Measurements from ENCODE around the gene OR52E5.

Gene OR52E5

GRCh38 chr11:5887661-5888060 is 5.3 kb upstream of the OR52E5 start:
- Histone ChIP-seq H3K27me3 (ENCODE audit: insufficient read depth, low read length, poor library complexity) (peaks cover 9% of the 10 kb centered on the region), H3K27ac (ENCODE audit: low read length) (no peak overlapping the region), H2AFZ (ENCODE audit: low read depth, low read length) (no peak overlapping the region), H3K9ac (ENCODE audit: low read depth, low read length) (no peak overlapping the region), H3K4me2 (ENCODE audit: insufficient read depth, low read length) (no peak overlapping the region), H3K9me3 (ENCODE audit: insufficient read depth, low read length, severe bottlenecking) (no peaks in the 10 kb centered on the region), H3K4me3 (ENCODE audit: low read depth in 1 of 2, low read length in 2 of 2) (no peak overlapping the region), H3K79me2 (ENCODE audit: insufficient read depth, low read length) (no peaks in the 10 kb centered on the region), H4K20me1 (ENCODE audit: insufficient read depth, low read length) (no peaks in the 10 kb centered on the region), H3K4me1 (ENCODE audit: insufficient read depth, low read length) (no peaks in the 10 kb centered on the region), H3K36me3 (ENCODE audit: insufficient read depth, low read length) (no peaks in the 10 kb centered on the region)
- no peak for ATAC-seq (ENCODE audit: insufficient read depth, low read depth)
- TF ChIP-seq CTCF (IDR thresholded peaks at IDR 0.05; ENCODE audit: borderline replicate concordance, extremely low read depth, low read length, poor library complexity, severe bottlenecking) (no peak), EZH2 (IDR thresholded peaks at IDR 0.05; ENCODE audit: borderline replicate concordance, low read depth, low read length, severe bottlenecking) (no peak)
- DNase-seq = no peak

- DNase-seq (no peak), ATAC-seq (ENCODE audit: insufficient read depth, low read depth) (no peak)
- H4K20me1 ChIP-seq (ENCODE audit: insufficient read depth, low read length) = no peaks in the 10 kb centered on the region
- H3K4me1 ChIP-seq (ENCODE audit: insufficient read depth, low read length) = no peaks in the 10 kb centered on the region
- no peaks in the 10 kb centered on the region for H3K79me2 ChIP-seq (ENCODE audit: insufficient read depth, low read length)
- no peak overlapping the region for H3K9ac ChIP-seq (ENCODE audit: low read depth, low read length)
- peak; percentile 36 for TF ChIP-seq CTCF (IDR thresholded peaks at IDR 0.05; ENCODE audit: borderline replicate concordance, extremely low read depth, low read length, poor library complexity, severe bottlenecking)
- no peak for TF ChIP-seq EZH2 (IDR thresholded peaks at IDR 0.05; ENCODE audit: borderline replicate concordance, low read depth, low read length, severe bottlenecking)
- no peak overlapping the region for H2AFZ ChIP-seq (ENCODE audit: low read depth, low read length)
- no peaks in the 10 kb centered on the region for H3K9me3 ChIP-seq (ENCODE audit: insufficient read depth, low read length, severe bottlenecking)
- H3K36me3 ChIP-seq (ENCODE audit: insufficient read depth, low read length) = no peaks in the 10 kb centered on the region
- no peak overlapping the region for H3K4me2 ChIP-seq (ENCODE audit: insufficient read depth, low read length)
- peaks cover 11% of the 10 kb centered on the region for H3K27me3 ChIP-seq (ENCODE audit: insufficient read depth, low read length, poor library complexity)
- no peak overlapping the region for H3K4me3 ChIP-seq (ENCODE audit: low read depth in 1 of 2, low read length in 2 of 2)
- no peak overlapping the region for H3K27ac ChIP-seq (ENCODE audit: low read length)
These were observed 1.7 kb upstream of the OR52E5 start for GRCh38 chr11:5891216-5891800.

- Histone ChIP-seq H3K79me2 (ENCODE audit: insufficient read depth, low read length) (no peaks in the 10 kb centered on the region), H3K9ac (ENCODE audit: low read depth, low read length) (no peak overlapping the region), H3K4me2 (ENCODE audit: insufficient read depth, low read length) (no peak overlapping the region), H3K9me3 (ENCODE audit: insufficient read depth, low read length, severe bottlenecking) (no peaks in the 10 kb centered on the region), H2AFZ (ENCODE audit: low read depth, low read length) (no peak overlapping the region), H3K4me1 (ENCODE audit: insufficient read depth, low read length) (no peaks in the 10 kb centered on the region), H3K36me3 (ENCODE audit: insufficient read depth, low read length) (no peaks in the 10 kb centered on the region), H4K20me1 (ENCODE audit: insufficient read depth, low read length) (no peaks in the 10 kb centered on the region), H3K27ac (ENCODE audit: low read length) (no peak overlapping the region), H3K27me3 (ENCODE audit: insufficient read depth, low read length, poor library complexity) (no peaks in the 10 kb centered on the region), H3K4me3 (ENCODE audit: low read depth in 1 of 2, low read length in 2 of 2) (no peak overlapping the region)
- TF ChIP-seq EZH2 (IDR thresholded peaks at IDR 0.05; ENCODE audit: borderline replicate concordance, low read depth, low read length, severe bottlenecking) (no peak), CTCF (IDR thresholded peaks at IDR 0.05; ENCODE audit: borderline replicate concordance, extremely low read depth, low read length, poor library complexity, severe bottlenecking) (no peak)
- ATAC-seq (ENCODE audit: insufficient read depth, low read depth) (no peak), DNase-seq (no peak)
These were observed 6.5 kb downstream of the OR52E5 start for GRCh38 chr11:5899534-5899933.

- H3K79me2 ChIP-seq (ENCODE audit: insufficient read depth, low read length) = no peaks in the 10 kb centered on the region
- no peaks in the 10 kb centered on the region for H3K9me3 ChIP-seq (ENCODE audit: insufficient read depth, low read length, severe bottlenecking)
- H3K4me2 ChIP-seq (ENCODE audit: insufficient read depth, low read length) = no peak overlapping the region
- DNase-seq (no peak), ATAC-seq (ENCODE audit: insufficient read depth, low read depth) (no peak)
- H3K4me3 ChIP-seq (ENCODE audit: low read depth in 1 of 2, low read length in 2 of 2) = no peak overlapping the region
- TF ChIP-seq CTCF (IDR thresholded peaks at IDR 0.05; ENCODE audit: borderline replicate concordance, extremely low read depth, low read length, poor library complexity, severe bottlenecking) (no peak), EZH2 (IDR thresholded peaks at IDR 0.05; ENCODE audit: borderline replicate concordance, low read depth, low read length, severe bottlenecking) (no peak)
- H3K9ac ChIP-seq (ENCODE audit: low read depth, low read length) = no peak overlapping the region
- H3K4me1 ChIP-seq (ENCODE audit: insufficient read depth, low read length) = no peaks in the 10 kb centered on the region
- H2AFZ ChIP-seq (ENCODE audit: low read depth, low read length) = no peak overlapping the region
- no peaks in the 10 kb centered on the region for H3K27me3 ChIP-seq (ENCODE audit: insufficient read depth, low read length, poor library complexity)
- no peaks in the 10 kb centered on the region for H3K36me3 ChIP-seq (ENCODE audit: insufficient read depth, low read length)
- H3K27ac ChIP-seq (ENCODE audit: low read length) = no peak overlapping the region
- no peaks in the 10 kb centered on the region for H4K20me1 ChIP-seq (ENCODE audit: insufficient read depth, low read length)
These were observed 17.5 kb downstream of the OR52E5 start for GRCh38 chr11:5910540-5910939.

Measured in DND-41 (cell line).